Loucy (cell line): Measurements from ENCODE around the gene JAGN1.
"Not testable (repeated sequence)": the region's sequence is repeated elsewhere in the genome, so short reads cannot be mapped to it uniquely, and the experiment has no call there.

Experiments
- H2AFZ ChIP-seq: fragments of 200-600 bp; sonication (generic); 2 replicates; pipeline ENCODE4 v1.6.0; 2016; ENCODE audit warnings: antibody characterized with exemption, mild to moderate bottlenecking, low read length, moderate library complexity
- H3F3A ChIP-seq: fragments of 200-600 bp; 2 replicates; pipeline ENCODE4 v1.6.0; 2016; ENCODE audit warnings: antibody characterized with exemption, low read depth, mild to moderate bottlenecking
- H3K27me3 ChIP-seq: fragments of 200-600 bp; sonication (generic); 2 replicates; pipeline ENCODE4 v1.6.1; 2014; ENCODE audit warnings: low read length, mild to moderate bottlenecking; ENCODE audit not compliant: insufficient read depth, poor library complexity, severe bottlenecking
- H3K36me3 ChIP-seq: fragments of 200-600 bp; sonication (generic); 2 replicates; pipeline ENCODE4 v1.6.1; 2016; ENCODE audit warnings: low read length; ENCODE audit not compliant: insufficient read depth
- H3K4me1 ChIP-seq: fragments of 200-600 bp; sonication (generic); 2 replicates; pipeline ENCODE4 v1.5.1; 2014; ENCODE audit warnings: low read length, mild to moderate bottlenecking; ENCODE audit not compliant: insufficient read depth, poor library complexity, severe bottlenecking
- H3K4me2 ChIP-seq: fragments of 200-600 bp; sonication (generic); 2 replicates; pipeline ENCODE4 v1.6.0; 2014; ENCODE audit warnings: antibody characterized with exemption, low read length, low read depth, mild to moderate bottlenecking; ENCODE audit not compliant: poor library complexity, severe bottlenecking
- H3K4me3 ChIP-seq: fragments of 200-600 bp; sonication (generic); 2 replicates; pipeline ENCODE4 v1.5.1; 2014; ENCODE audit warnings: low read length, mild to moderate bottlenecking, mixed read lengths; ENCODE audit not compliant: poor library complexity, severe bottlenecking
- H3K79me2 ChIP-seq: fragments of 200-600 bp; sonication (generic); 2 replicates; pipeline ENCODE4 v1.6.1; 2014; ENCODE audit warnings: low read length; ENCODE audit not compliant: insufficient read depth
- H3K9ac ChIP-seq: fragments of 200-600 bp; sonication (generic); 2 replicates; pipeline ENCODE4 v1.6.0; 2014; ENCODE audit warnings: mild to moderate bottlenecking, low read depth, low read length, moderate library complexity; ENCODE audit not compliant: poor library complexity, severe bottlenecking
- H3K9me2 ChIP-seq: fragments of 200-600 bp; sonication (generic); replicated peaks from 2 replicates; pipeline ENCODE4 v1.6.1; 2016; ENCODE audit warnings: low read depth, low read length, mixed read lengths
- H3K9me3 ChIP-seq: fragments of 200-600 bp; sonication (generic); 2 replicates; pipeline ENCODE4 v1.6.1; 2014; ENCODE audit warnings: mild to moderate bottlenecking, antibody characterized with exemption, low read length, low read depth; ENCODE audit not compliant: insufficient read depth
- H4K20me1 ChIP-seq: fragments of 200-600 bp; sonication (generic); 2 replicates; pipeline ENCODE4 v1.6.0; 2014; ENCODE audit warnings: antibody characterized with exemption, low read length, mild to moderate bottlenecking; ENCODE audit not compliant: insufficient read depth, poor library complexity, severe bottlenecking
- EZH2phosphoT487 ChIP-seq: fragments of 200-600 bp; IDR thresholded peaks from 2 replicates; pipeline ENCODE4 v1.6.1; 2018; ENCODE audit warnings: antibody characterized with exemption, mild to moderate bottlenecking, moderate library complexity, borderline replicate concordance
- TF ChIP-seq, protein P1 (sequence below): fragments of 200-600 bp; sonication (generic); conservative IDR thresholded peaks from 2 replicates; pipeline ENCODE4 v1.5.1; 2014; ENCODE audit warnings: mild to moderate bottlenecking, antibody characterized with exemption, low read length

The JAGN1 gene

DNA sequence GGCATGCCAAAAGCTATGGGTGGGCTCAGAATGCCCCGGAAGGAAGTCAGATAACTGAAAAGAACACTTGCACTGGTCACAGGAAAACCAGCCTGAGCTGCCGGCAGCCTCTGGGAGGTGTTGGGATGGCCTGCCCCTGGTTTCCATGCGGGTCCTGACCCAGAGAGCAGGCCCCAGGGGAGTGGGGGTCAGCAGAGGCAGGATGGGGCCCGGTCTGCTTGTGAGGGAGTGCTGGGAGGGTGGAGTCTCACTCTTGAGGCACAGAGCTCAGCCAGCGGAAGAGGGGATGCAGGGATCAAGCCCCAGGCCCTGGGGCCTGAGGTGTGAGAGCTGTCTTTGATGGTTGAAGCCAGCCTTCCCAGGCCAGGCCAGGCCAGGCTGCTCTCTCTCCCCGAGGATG is 44.2 kb upstream of the JAGN1 start:
- Histone ChIP-seq H3K9me2 (no peaks in the 10 kb centered on the region), H3K36me3 (no peaks in the 10 kb centered on the region), H3K79me2 (peaks cover 10% of the 10 kb centered on the region; the same call in 1 of the 2 replicates), H3K9ac (no peak overlapping the region), H3K9me3 (no peaks in the 10 kb centered on the region), H3F3A (no peaks in the 10 kb centered on the region), H3K27me3 (no peaks in the 10 kb centered on the region), H3K4me1 (peaks cover 10% of the 10 kb centered on the region), H3K4me3 (no peak overlapping the region), H3K4me2 (no peak overlapping the region), H4K20me1 (no peaks in the 10 kb centered on the region), H2AFZ (no peak overlapping the region)
- TF ChIP-seq, protein P1, sequence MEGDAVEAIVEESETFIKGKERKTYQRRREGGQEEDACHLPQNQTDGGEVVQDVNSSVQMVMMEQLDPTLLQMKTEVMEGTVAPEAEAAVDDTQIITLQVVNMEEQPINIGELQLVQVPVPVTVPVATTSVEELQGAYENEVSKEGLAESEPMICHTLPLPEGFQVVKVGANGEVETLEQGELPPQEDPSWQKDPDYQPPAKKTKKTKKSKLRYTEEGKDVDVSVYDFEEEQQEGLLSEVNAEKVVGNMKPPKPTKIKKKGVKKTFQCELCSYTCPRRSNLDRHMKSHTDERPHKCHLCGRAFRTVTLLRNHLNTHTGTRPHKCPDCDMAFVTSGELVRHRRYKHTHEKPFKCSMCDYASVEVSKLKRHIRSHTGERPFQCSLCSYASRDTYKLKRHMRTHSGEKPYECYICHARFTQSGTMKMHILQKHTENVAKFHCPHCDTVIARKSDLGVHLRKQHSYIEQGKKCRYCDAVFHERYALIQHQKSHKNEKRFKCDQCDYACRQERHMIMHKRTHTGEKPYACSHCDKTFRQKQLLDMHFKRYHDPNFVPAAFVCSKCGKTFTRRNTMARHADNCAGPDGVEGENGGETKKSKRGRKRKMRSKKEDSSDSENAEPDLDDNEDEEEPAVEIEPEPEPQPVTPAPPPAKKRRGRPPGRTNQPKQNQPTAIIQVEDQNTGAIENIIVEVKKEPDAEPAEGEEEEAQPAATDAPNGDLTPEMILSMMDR: no peak
- no peak for TF ChIP-seq EZH2phosphoT487

DNA sequence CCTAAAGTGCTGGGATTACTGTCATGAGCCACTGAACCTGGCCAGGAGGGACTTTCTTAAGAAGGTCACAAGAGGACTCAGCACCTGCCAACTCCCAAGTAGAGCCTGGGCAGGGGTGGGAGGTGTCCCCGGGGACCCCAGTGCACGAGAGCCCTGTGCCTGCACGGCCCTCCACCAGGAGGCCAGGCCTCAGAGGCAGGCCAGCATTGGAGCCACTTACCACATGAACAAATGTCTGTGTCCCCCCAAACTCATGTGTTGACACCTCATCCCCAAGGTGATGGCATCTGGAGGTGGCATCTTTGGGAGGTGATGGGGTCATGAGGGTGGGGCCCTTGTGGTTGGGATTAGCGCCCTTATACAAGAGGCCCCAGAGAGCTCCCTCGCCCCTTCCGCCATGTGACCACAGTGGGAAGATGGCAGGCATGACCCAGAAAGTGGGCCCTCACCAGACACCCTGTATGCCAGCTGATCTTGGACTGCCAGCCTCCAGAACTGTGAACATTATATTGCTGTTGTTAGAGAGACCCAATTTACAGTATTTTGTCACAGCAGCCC is 43.4 kb upstream of the JAGN1 start:
- Histone ChIP-seq H3K9ac (no peak overlapping the region), H3K9me3 (no peaks in the 10 kb centered on the region), H3K36me3 (no peaks in the 10 kb centered on the region), H3K4me2 (no peak overlapping the region), H3K4me1 (peaks cover 10% of the 10 kb centered on the region), H3K27me3 (no peaks in the 10 kb centered on the region), H3K9me2 (no peaks in the 10 kb centered on the region), H3K4me3 (no peak overlapping the region), H3F3A (no peaks in the 10 kb centered on the region), H4K20me1 (no peaks in the 10 kb centered on the region), H3K79me2 (peaks cover 10% of the 10 kb centered on the region; the same call in 1 of the 2 replicates), H2AFZ (no peak overlapping the region)
- TF ChIP-seq EZH2phosphoT487: no peak
- TF ChIP-seq, protein P1: no peak

DNA sequence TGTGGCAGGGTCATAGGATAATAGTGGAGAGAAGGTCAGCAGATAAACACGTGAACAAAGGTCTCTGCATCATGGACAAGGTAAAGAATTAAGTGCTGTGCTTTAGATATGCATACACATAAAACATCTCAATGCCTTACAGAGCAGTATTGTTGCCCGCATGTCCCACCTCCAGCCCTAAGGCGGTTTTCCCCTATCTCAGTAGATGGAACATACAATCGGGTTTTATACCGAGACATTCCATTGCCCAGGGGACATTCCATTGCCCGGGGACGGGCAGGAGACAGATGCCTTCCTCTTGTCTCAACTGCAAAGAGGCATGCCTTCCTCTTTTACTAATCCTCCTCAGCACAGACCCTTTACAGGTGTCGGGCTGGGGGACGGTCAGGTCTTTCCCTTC is 42.5 kb upstream of the JAGN1 start:
- not testable (repeated sequence) for H3K79me2 ChIP-seq, H3K4me2 ChIP-seq, H3K27me3 ChIP-seq, H3K4me1 ChIP-seq, H3F3A ChIP-seq, H3K4me3 ChIP-seq, H4K20me1 ChIP-seq, H3K9me3 ChIP-seq, H3K9me2 ChIP-seq, H3K9ac ChIP-seq, H2AFZ ChIP-seq, H3K36me3 ChIP-seq

DNA sequence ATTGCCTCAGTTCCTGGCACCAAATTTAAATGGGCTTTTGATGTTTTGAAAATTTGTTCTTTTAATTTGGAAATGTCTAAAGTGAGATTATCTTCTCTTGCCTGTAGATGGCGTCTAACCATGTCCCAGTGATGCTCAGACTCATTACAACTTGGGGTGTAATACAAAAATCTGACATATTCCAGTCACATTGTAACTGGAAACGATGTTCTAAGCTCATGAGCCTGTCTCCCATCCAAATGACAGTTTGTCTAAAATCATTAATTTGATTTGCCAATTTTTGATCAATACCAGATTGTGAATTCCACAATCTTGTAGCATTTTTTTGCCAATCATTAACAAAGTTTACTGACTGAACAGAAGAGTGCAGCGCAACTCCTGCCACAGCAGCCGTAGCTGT is 41.5 kb upstream of the JAGN1 start:
- not testable (repeated sequence) for H3K4me3 ChIP-seq, H4K20me1 ChIP-seq, H3K9me2 ChIP-seq, H3K79me2 ChIP-seq, H3K9me3 ChIP-seq, H3K4me1 ChIP-seq, H3K27me3 ChIP-seq, H3K36me3 ChIP-seq, H2AFZ ChIP-seq, H3K4me2 ChIP-seq, H3K9ac ChIP-seq, H3F3A ChIP-seq
- TF ChIP-seq, protein P1: peak; percentile 52

- H3K9me2 ChIP-seq, H4K20me1 ChIP-seq, H3K79me2 ChIP-seq, H3K4me2 ChIP-seq, H3K4me1 ChIP-seq, H3K9ac ChIP-seq, H3F3A ChIP-seq, H2AFZ ChIP-seq, H3K36me3 ChIP-seq, H3K9me3 ChIP-seq, H3K27me3 ChIP-seq, H3K4me3 ChIP-seq: not testable (repeated sequence)
Observed at GRCh38 chr3:9851383-9851782, 39.0 kb upstream of the JAGN1 start.
